DMS53 treated with DMSO at 0.1 percent for 48 hours (cell line): Measurements from ENCODE around the gene REC114.
"Not testable (repeated sequence)": the region's sequence is repeated elsewhere in the genome, so short reads cannot be mapped to it uniquely, and the experiment has no call there.

Experiments
- DNase-seq: peaks from one replicate; lab custom pipeline; 2025; ENCODE audit not compliant: unreplicated experiment; lab: John Stamatoyannopoulos, UW

REC114 gene

DNA sequence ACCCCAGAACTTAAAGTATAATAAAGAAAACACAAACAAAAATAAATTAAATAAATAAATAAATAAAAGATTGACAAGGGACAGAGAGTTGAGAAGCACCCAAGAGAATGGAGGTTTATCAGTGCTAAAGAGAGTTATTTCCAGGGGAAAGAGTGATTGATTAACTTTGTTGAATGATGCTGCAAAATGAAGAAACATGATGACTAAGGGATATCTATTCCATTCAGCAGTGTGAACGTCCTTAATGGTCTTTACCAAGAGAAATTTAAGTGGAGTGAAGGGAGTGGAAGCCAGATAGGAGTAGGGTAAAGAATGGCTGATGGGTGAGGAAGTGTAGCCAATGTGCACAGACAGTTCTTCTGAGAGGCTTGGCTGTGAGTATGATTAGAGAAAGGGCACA, 11.1 kb downstream of the REC114 start:
- no peak for DNase-seq

GRCh38 chr15:73455876-73456275, 12.9 kb downstream of the REC114 start:
- DNase-seq, result no peak

DNA sequence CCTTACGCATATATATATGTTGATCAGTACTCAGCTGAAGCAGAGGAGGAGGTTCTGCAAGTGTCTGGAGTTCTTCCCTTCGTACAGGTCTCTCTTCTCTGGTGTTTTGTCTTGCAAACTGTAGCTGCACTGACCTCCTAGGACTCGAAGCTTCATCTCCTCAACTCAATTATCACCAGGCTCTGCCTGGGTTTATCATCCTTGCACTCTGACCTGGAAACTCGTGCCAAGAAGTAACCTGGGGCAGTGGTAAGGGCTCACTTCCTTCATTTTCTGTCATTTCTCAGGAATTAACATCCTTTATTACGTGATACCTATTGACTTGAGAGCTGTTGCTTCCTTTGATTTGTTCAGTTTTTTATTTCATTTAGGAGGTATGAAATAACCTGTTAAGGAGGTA, 14.4 kb downstream of the REC114 start:
- no peak for DNase-seq

DNA sequence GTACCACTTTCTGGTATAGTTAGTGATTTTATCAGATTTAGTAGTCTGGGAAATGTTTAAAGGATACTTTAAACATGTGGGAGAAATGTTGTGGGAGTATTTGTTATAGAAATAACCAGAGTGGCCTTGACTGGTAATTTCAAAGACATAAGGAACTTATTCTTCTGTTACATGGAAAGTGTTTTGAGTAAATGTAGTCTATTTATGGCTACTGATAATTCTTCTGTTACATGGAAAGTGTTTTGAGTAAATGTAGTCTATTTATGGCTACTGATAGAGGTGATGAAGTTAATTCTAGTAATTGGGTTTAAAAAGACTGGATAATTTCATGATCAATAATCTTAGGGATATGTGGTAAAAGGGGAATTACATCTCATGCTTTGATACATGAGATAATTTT, 17.7 kb downstream of the REC114 start:
- DNase-seq, result no peak

GRCh38 chr15:73464602-73465001, 21.6 kb downstream of the REC114 start:
- DNase-seq, result no peak

- no peak for DNase-seq
These were observed 24.8 kb downstream of the REC114 start for GRCh38 chr15:73467758-73468157.

- no peak for DNase-seq
These were observed 31.8 kb downstream of the REC114 start for GRCh38 chr15:73474785-73475184.

- no peak for DNase-seq
These were observed 33.8 kb downstream of the REC114 start for GRCh38 chr15:73476704-73477216.

DNA sequence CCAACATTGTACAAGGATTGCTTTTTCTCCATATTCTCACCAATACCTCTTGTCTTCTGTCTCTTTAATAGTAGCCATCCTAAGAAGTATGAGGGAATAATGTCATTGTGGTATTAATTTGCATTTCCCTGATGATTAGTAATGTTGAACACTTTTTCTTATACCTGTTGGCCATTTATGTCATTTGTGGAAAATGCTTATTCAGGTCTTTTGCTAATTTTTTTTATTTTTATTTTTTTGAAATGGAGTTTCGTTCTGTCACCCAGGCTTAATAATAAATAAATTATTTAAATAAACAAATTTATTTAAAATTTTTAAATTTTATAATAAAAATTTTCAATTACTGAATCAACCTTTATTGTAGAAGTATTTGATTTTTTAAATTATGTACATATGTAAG, 37.1 kb downstream of the REC114 start:
- DNase-seq, result no peak

DNA sequence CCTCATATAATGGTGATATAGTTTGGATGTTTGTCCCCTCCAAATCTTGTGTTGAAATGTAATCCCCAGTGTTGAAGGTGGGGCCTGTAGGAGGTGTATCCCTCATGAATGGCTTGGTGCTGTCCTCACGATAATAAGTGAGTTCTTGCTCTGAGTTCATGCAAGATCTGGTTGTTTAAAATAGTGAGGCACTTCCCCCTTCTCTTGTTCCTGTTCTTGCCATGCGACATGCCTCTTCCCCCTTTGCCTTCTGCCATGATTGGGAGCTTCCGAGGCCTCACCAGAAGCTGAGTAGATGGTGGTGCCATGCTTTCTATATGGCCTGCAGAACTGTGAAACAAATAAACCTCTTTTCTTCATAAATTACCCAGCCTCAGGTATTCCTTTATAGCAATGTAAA, 39.2 kb downstream of the REC114 start:
- no peak for DNase-seq

DNA sequence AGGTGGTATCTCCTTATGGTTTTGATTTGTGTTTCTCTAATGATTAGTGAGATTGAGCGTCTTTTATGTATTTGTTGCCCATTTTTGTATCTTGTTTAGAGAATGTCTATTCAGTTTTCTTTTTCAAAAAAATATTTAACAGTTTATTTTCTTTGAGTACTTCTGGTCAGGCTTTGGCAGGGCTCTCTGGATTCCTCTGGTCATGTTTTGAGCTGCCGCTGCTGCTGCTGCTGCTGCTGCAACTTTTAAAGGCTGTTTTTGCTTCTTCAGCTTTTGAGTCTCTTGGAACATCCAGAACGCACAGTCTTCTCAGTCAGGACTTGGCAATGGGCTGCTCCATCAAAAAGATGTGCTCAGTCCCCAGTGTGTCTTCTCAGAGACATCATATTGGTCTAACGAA, 40.1 kb downstream of the REC114 start:
- no peak for DNase-seq

DNA sequence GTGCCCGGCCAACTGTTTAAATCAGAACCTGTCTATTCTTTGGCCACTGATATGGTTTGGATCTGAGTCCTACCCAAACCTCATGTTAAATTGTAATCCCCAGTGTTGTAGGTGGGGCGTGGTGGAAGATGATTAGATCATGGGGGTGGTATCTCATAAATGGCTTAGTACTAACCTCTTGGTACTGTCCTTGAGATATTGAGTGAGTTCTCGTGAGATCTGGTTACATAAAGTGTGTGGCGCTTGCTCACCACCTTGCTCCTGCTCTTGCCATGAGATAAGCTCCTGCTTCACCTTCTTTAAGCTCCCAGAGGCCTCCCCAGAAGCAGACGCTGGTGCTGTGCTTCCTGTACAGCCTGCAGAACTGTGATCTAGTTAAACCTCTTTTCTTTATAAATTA, 42.4 kb downstream of the REC114 start:
- no peak for DNase-seq

GRCh38 chr15:73485885-73486284, 42.9 kb downstream of the REC114 start:
- not testable (repeated sequence) for DNase-seq

GRCh38 chr15:73488698-73489097, 45.7 kb downstream of the REC114 start:
- DNase-seq, result no peak

GRCh38 chr15:73493922-73494321, 51.0 kb downstream of the REC114 start:
- no peak for DNase-seq

- no peak for DNase-seq
These were observed 52.2 kb downstream of the REC114 start for GRCh38 chr15:73495181-73495580.

- DNase-seq, result no peak
These were observed 57.7 kb downstream of the REC114 start for GRCh38 chr15:73500696-73501095.

DNA sequence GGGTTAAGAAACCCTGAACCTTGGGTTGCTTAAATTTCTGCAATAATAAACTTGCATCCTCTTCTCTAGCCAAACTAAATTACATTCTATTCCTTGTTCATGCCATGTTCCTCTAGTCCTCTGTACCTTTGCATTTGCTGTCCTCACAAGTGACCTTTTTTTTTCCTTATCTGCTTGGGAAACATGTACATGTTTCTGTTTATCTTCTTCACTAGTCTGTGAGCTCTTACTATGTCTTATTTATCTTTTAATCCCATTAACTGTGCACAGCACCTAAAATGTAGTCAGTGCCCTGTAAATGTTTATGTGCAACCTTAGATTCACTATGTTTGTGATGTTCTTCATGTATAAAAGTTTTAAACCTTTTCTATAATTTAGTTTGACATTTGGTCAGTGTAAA, 61.9 kb downstream of the REC114 start:
- no peak for DNase-seq

GRCh38 chr15:73515527-73515926, 72.6 kb downstream of the REC114 start:
- DNase-seq, result no peak

GRCh38 chr15:73517566-73517965, 74.6 kb downstream of the REC114 start:
- DNase-seq, result no peak

GRCh38 chr15:73518180-73518862, 75.4 kb downstream of the REC114 start:
- no peak for DNase-seq

DNA sequence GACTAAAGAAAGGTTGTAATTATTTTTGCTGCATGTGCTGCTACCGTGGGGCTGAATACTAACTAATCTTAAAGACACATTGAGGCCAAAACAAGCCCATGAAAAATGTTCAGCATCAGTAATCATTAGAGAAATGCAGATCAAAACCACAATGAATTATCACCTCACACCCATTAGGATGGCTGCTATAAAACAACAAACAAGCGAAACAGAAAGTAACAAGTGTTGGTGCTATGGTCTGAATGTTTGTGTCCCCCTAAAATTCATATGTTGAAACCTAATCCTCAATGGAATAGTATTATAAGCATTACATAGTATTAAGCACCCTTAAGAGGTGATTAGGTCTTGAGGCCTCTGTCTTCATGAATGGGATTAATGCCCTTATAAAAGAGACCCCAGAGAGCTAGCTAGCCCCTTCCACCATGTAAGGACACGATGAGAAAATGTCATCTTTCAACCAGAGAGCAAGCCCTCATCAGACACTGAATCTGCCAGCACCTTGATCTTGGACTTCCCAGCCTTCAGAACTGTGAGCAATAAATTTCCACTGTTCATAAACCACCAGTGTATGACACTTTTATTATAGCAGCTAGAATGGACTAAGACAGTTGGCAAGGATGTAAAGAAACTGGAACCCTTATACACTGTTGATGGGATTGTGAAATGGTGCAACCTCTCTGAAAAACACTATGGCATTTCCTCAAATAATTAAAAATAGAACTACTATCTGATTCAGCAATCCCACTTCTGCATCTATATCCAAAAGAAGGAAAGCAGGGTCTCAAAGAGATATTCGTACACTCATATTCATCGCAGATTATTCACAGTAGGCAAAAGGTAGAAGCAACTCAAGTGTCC, 76.1 kb downstream of the REC114 start:
- DNase-seq, result no peak
